ENCODE data around the gene TTLL7. TPM values are rescaled to one million over a fixed set of nuclear protein-coding genes. Genes with fewer than 3 reads are reported as not detected.

The TTLL7 gene
- polyA plus RNA-seq, 2 of the 4 experiments (the other 2 are of a cell fraction), result 1.6 to 5.7 TPM

- Histone ChIP-seq H3K27ac (0 out of 6 replicates have a peak overlapping the region, but pooled peaks have one; percentile 30 to 35), H3K4me1 (peaks cover 20% of the 10 kb centered on the region), H3K4me2 (peak overlapping the region; percentile 69), H3K9me3 (no peaks in the 10 kb centered on the region), H3K4me3 (no peak overlapping the region)
- WGBS (ENCODE audit: missing lambda C conversion rate), result 2% methylated on average over 4 of the region's 4 CpGs
- ChIA-PET POLR2A (interaction anchor here (0.6 kb wide), 1 partner anchor 604 kb away, joined by 3 read pairs; no protein-coding TSS in a partner anchor), CTCF (no interaction called here)
- ATAC-seq (peak; percentile 84 to 98), FAIRE-seq (no peak), DNase-seq (ENCODE audit: low read depth in 1 of 2, low spot score in 1 of 2) (peak; percentile 14 to 78)
- no peak for TF ChIP-seq MYC (IDR thresholded peaks at IDR 0.05; ENCODE audit: borderline replicate concordance, low read length)
- TF ChIP-seq GATA3 (IDR thresholded peaks at IDR 0.05; ENCODE audit: borderline replicate concordance), result peak; percentile 39; the same call in 1 of the 2 replicates
- peak; percentile 67; the same call in 1 of the 2 replicates for TF ChIP-seq JUNB (IDR thresholded peaks at IDR 0.05)
- TF ChIP-seq MAFK (IDR thresholded peaks at IDR 0.05; ENCODE audit: partially characterized antibody), result peak; percentile 76
- TF ChIP-seq CBX2 (IDR thresholded peaks at IDR 0.05; ENCODE audit: borderline replicate concordance, low read depth), result no peak
- peak; percentile 78 to 80 for TF ChIP-seq CEBPB (IDR thresholded peaks at IDR 0.05)
- no peak for TF ChIP-seq FOSL2 (IDR thresholded peaks at IDR 0.05)
- peak; percentile 52; the same call in 1 of the 2 replicates for TF ChIP-seq FOSL2 (CRISPR knock-in tag; IDR thresholded peaks at IDR 0.05)
- TF ChIP-seq, protein P1, sequence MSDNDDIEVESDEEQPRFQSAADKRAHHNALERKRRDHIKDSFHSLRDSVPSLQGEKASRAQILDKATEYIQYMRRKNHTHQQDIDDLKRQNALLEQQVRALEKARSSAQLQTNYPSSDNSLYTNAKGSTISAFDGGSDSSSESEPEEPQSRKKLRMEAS (IDR thresholded peaks at IDR 0.05), result peak; percentile 55
Observed at GRCh38 chr1:83901547-83902155, 97.3 kb downstream of the TTLL7 start.

- FAIRE-seq (no peak), ATAC-seq (no peak), DNase-seq (ENCODE audit: low read depth in 1 of 2, low spot score in 1 of 2) (no peak)
- 66% methylated on average over 3 of the region's 3 CpGs for WGBS (ENCODE audit: missing lambda C conversion rate)
- Histone ChIP-seq H3K9me3 (no peaks in the 10 kb centered on the region), H3K4me1 (peaks cover 20% of the 10 kb centered on the region), H3K27ac (no peak overlapping the region), H3K4me3 (no peak overlapping the region), H3K4me2 (no peak overlapping the region; the same call in 1 of the 3 replicates)
- TF ChIP-seq SREBF2 (IDR thresholded peaks at IDR 0.05), result no peak
- TF ChIP-seq, protein P2, sequence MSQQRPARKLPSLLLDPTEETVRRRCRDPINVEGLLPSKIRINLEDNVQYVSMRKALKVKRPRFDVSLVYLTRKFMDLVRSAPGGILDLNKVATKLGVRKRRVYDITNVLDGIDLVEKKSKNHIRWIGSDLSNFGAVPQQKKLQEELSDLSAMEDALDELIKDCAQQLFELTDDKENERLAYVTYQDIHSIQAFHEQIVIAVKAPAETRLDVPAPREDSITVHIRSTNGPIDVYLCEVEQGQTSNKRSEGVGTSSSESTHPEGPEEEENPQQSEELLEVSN (IDR thresholded peaks at IDR 0.05; ENCODE audit: borderline replicate concordance, low read depth), result no peak
- TF ChIP-seq HOXB13 (CRISPR knock-in tag; IDR thresholded peaks at IDR 0.05; ENCODE audit: low read depth), result no peak
- TF ChIP-seq MAFK (IDR thresholded peaks at IDR 0.05; ENCODE audit: partially characterized antibody), result peak; percentile 83
- no peak for TF ChIP-seq SMC3 (IDR thresholded peaks at IDR 0.05)
- no peak for TF ChIP-seq USF2 (IDR thresholded peaks at IDR 0.05)
- CTCF ChIA-PET, result no interaction called here
- POLR2A ChIA-PET, result no interaction called here
Observed at GRCh38 chr1:83900524-83900923, 98.4 kb downstream of the TTLL7 start.

GRCh38 chr1:83897516-83897915, 101.4 kb downstream of the TTLL7 start:
- TF ChIP-seq BHLHE40 (IDR thresholded peaks at IDR 0.05; ENCODE audit: low read depth, low read length), result no peak
- TF ChIP-seq SREBF2 (IDR thresholded peaks at IDR 0.05), result no peak
- TF ChIP-seq JUN (IDR thresholded peaks at IDR 0.05), result no peak
- no peak for TF ChIP-seq HOXB5 (CRISPR knock-in tag; IDR thresholded peaks at IDR 0.05)
- no peak for TF ChIP-seq FOSL2 (IDR thresholded peaks at IDR 0.05)
- TF ChIP-seq FOSL2 (CRISPR knock-in tag; IDR thresholded peaks at IDR 0.05), result no peak
- no peak for TF ChIP-seq EHF (CRISPR knock-in tag; IDR thresholded peaks at IDR 0.05)
- no peak for TF ChIP-seq RNF2 (IDR thresholded peaks at IDR 0.05; ENCODE audit: borderline replicate concordance, low read depth)
- Histone ChIP-seq H3K9me3 (no peaks in the 10 kb centered on the region), H3K4me2 (no peak overlapping the region), H3K4me1 (peaks cover 20% of the 10 kb centered on the region), H3K4me3 (no peak overlapping the region), H3K27ac (no peak overlapping the region)
- DNase-seq (ENCODE audit: low read depth in 1 of 2, low spot score in 1 of 2) (no peak), FAIRE-seq (no peak), ATAC-seq (no peak)
- ChIA-PET POLR2A (no interaction called here), CTCF (interaction anchor here (0.6 to 1.6 kb wide), 4 partner anchors 12 to 256 kb away, joined by 3 to 5 read pairs (median 3); no protein-coding TSS in a partner anchor)
- 100% methylated on average over 2 of the region's 2 CpGs for WGBS (ENCODE audit: missing lambda C conversion rate)

DNA sequence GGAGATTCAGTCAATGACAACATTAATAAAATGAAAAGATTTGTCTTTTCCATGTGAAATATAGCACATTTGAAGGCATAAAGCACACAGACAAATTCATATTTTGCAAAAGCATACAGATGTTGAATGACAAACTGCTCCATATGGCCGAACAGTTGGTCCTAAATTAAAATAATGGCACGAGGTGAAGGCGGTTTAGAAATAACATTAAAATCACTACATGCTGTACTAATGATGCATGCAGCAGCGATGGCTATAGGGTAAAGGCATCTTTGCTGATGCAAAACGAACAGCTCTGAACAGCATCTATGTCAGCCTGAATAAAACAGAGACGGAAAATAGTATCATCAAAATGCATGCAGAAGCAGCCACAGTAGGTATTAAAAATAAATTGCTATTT, 102.6 kb downstream of the TTLL7 start:
- H3K27ac ChIP-seq, result no peak overlapping the region
- H3K4me1 ChIP-seq, result peaks cover 10% of the 10 kb centered on the region
- ChIA-PET POLR2A (no interaction called here), CTCF (interaction anchor here (0.6 kb wide), 1 partner anchor 962 kb away, joined by 3 read pairs; no protein-coding TSS in a partner anchor)
- ATAC-seq (no peak), DNase-seq (ENCODE audit: low read depth in 1 of 2, low spot score in 1 of 2) (no peak), FAIRE-seq (no peak)
- no peaks in the 10 kb centered on the region for H3K9me3 ChIP-seq
- no peak overlapping the region for H3K4me3 ChIP-seq
- no peak overlapping the region for H3K4me2 ChIP-seq
- 66% methylated on average over 6 of the region's 6 CpGs for WGBS (ENCODE audit: missing lambda C conversion rate)
- TF ChIP-seq ZC3H11A (IDR thresholded peaks at IDR 0.05) (no peak), GATA3 (IDR thresholded peaks at IDR 0.05; ENCODE audit: borderline replicate concordance) (no peak), RNF2 (IDR thresholded peaks at IDR 0.05; ENCODE audit: borderline replicate concordance, low read depth) (no peak), HOXB5 (CRISPR knock-in tag; IDR thresholded peaks at IDR 0.05) (no peak), HMGXB4 (CRISPR knock-in tag; IDR thresholded peaks at IDR 0.05; ENCODE audit: borderline replicate concordance) (no peak), HOXB13 (CRISPR knock-in tag; IDR thresholded peaks at IDR 0.05; ENCODE audit: low read depth) (no peak), CHD2 (IDR thresholded peaks at IDR 0.05; ENCODE audit: low read length, partially characterized antibody) (no peak), RAD21 (conservative IDR thresholded peaks at IDR 0.05 in 1 of 2, IDR thresholded peaks at IDR 0.05 in 1 of 2) (no peak), HDAC2 (IDR thresholded peaks at IDR 0.05) (no peak), MAFK (IDR thresholded peaks at IDR 0.05; ENCODE audit: partially characterized antibody) (no peak)
- TF ChIP-seq, protein P3, sequence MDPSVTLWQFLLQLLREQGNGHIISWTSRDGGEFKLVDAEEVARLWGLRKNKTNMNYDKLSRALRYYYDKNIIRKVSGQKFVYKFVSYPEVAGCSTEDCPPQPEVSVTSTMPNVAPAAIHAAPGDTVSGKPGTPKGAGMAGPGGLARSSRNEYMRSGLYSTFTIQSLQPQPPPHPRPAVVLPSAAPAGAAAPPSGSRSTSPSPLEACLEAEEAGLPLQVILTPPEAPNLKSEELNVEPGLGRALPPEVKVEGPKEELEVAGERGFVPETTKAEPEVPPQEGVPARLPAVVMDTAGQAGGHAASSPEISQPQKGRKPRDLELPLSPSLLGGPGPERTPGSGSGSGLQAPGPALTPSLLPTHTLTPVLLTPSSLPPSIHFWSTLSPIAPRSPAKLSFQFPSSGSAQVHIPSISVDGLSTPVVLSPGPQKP (IDR thresholded peaks at IDR 0.05; ENCODE audit: low read depth, low read length), result no peak
- TF ChIP-seq, protein P1 (IDR thresholded peaks at IDR 0.05), result no peak
